Liver (tissue), 9 donors: ENCODE results near the gene C1orf174. TPM values are rescaled to one million over a fixed set of nuclear protein-coding genes. Genes with fewer than 3 reads are reported as not detected.

ENCODE experiments used
- DNase-seq: peaks from one replicate; pipeline ENCODE4 v3.0.0-alpha.2; 2017; ENCODE audit warnings: low spot score
- H3K27ac ChIP-seq, 2 donors: one replicate each; pipeline ENCODE4 v1.7.0; 2013; ENCODE audit warnings: inconsistent platforms in 2 of 2, low read length in 2 of 2, control low read depth in 1 of 2, low read depth in 1 of 2, mild to moderate bottlenecking in 1 of 2
- H3K27me3 ChIP-seq, 4 donors: one replicate each; pipeline versions ENCODE4 v1.6.1 to v1.7.0; 2013; ENCODE audit warnings: low read length in 3 of 4, inconsistent platforms in 1 of 4, mild to moderate bottlenecking in 1 of 4, moderate library complexity in 1 of 4; ENCODE audit not compliant: control insufficient read depth in 4 of 4, insufficient read depth in 4 of 4
- H3K36me3 ChIP-seq, 4 donors: one replicate each; pipeline versions ENCODE4 v1.6.1 to v1.7.0; 2013; ENCODE audit warnings: low read length in 3 of 4, mild to moderate bottlenecking in 3 of 4, low read depth in 1 of 4, moderate library complexity in 1 of 4; ENCODE audit not compliant: control insufficient read depth in 4 of 4, insufficient read depth in 3 of 4
- H3K4me1 ChIP-seq, 4 donors: one replicate each; pipeline versions ENCODE4 v1.6.1 to v1.7.0; 2013; ENCODE audit warnings: low read length in 3 of 4, mild to moderate bottlenecking in 3 of 4, moderate library complexity in 1 of 4; ENCODE audit not compliant: control insufficient read depth in 4 of 4, insufficient read depth in 4 of 4
- H3K4me3 ChIP-seq, 3 donors: one replicate each; pipeline versions ENCODE4 v1.6.1 to v1.7.0; 2013; ENCODE audit warnings: low read length in 3 of 3, control low read depth in 1 of 3, low read depth in 1 of 3, mild to moderate bottlenecking in 1 of 3
- H3K9ac ChIP-seq, 2 donors: one replicate each; pipeline ENCODE4 v1.7.0; 2013; ENCODE audit warnings: low read length in 2 of 2, mild to moderate bottlenecking in 2 of 2, moderate library complexity in 2 of 2, control low read depth in 1 of 2, low read depth in 1 of 2
- H3K9me3 ChIP-seq, 4 donors: one replicate each; pipeline versions ENCODE4 v1.6.1 to v1.7.0; 2013; ENCODE audit warnings: low read length in 3 of 4; ENCODE audit not compliant: control insufficient read depth in 4 of 4
- FOXA1 ChIP-seq: IDR thresholded peaks from 2 replicates; pipeline ENCODE4 v1.6.1; 2016; ENCODE audit warnings: antibody characterized with exemption
- GABPA ChIP-seq, 2 donors: IDR thresholded peaks in 1 of 2; conservative IDR thresholded peaks in 1 of 2; 2 replicates each; pipeline ENCODE4 v1.6.1; 2016; ENCODE audit warnings: antibody characterized with exemption in 2 of 2, mild to moderate bottlenecking in 1 of 2, moderate library complexity in 1 of 2
- HNF4A ChIP-seq, 2 donors: conservative IDR thresholded peaks; 2 replicates each; pipeline ENCODE4 v1.6.1; 2016; ENCODE audit warnings: antibody characterized with exemption in 2 of 2, mild to moderate bottlenecking in 2 of 2
- HNF4G ChIP-seq: IDR thresholded peaks from 2 replicates; pipeline ENCODE4 v1.6.1; 2016; ENCODE audit warnings: antibody characterized with exemption
- JUND ChIP-seq, 2 donors: IDR thresholded peaks; 2 replicates each; pipeline ENCODE4 v1.6.1; 2016; ENCODE audit warnings: antibody characterized with exemption in 2 of 2
- NR2F2 ChIP-seq: IDR thresholded peaks from 2 replicates; pipeline ENCODE4 v1.6.1; 2016; ENCODE audit warnings: antibody characterized with exemption
- RXRA ChIP-seq, 2 donors: IDR thresholded peaks; 2 replicates each; pipeline ENCODE4 v1.6.1; 2017 to 2018; ENCODE audit warnings: antibody characterized with exemption in 2 of 2, mild to moderate bottlenecking in 1 of 2
- SP1 ChIP-seq: IDR thresholded peaks from 2 replicates; pipeline ENCODE4 v1.6.1; 2018; ENCODE audit warnings: antibody characterized with exemption, mild to moderate bottlenecking
- YY1 ChIP-seq: IDR thresholded peaks from 2 replicates; pipeline ENCODE4 v1.6.1; 2016; ENCODE audit warnings: antibody characterized with exemption, mild to moderate bottlenecking
- WGBS: extraction: QIAGEN DNeasy Blood & Tissue Kit; methylation state at CpG from one replicate; pipeline ENCODE4 v1.1.7; 2013; 5-methylcytosine and 5-hydroxymethylcytosine counted together
- polyA plus RNA-seq, 2 donors: library from polyadenylated mRNA; stranded (reverse) in 1 of 2; unstranded in 1 of 2; fragments of 200-250 nt in 1 of 2; fragments of >200 nt in 1 of 2; fragmentation: Nextera tagmentation in 1 of 2; extraction: Ambion mirVana in 1 of 2; gene quantifications; one replicate each; pipeline versions ENCODE4 v1.2.1 to v1.2.3, GENCODE V29; 2013 to 2015
- total RNA-seq, 2 donors: library from RNA; depleted of rRNA; stranded (reverse); fragments of >200 nt; gene quantifications; one replicate each; pipeline ENCODE4 v1.2.3, GENCODE V29; 2014
- TF ChIP-seq, protein P1 (sequence below): IDR thresholded peaks from 2 replicates; pipeline ENCODE4 v1.6.1; 2016; ENCODE audit warnings: antibody characterized with exemption, mild to moderate bottlenecking
- TF ChIP-seq, protein P2 (sequence below): IDR thresholded peaks from 2 replicates; pipeline ENCODE4 v1.6.1; 2016; ENCODE audit warnings: antibody characterized with exemption
- TF ChIP-seq, protein P3 (sequence below): IDR thresholded peaks from 2 replicates; pipeline ENCODE4 v1.6.1; 2016; ENCODE audit warnings: antibody characterized with exemption
- TF ChIP-seq, protein P4 (sequence below): IDR thresholded peaks from 2 replicates; pipeline ENCODE4 v1.6.1; 2016; ENCODE audit warnings: antibody characterized with exemption
- donor health status: healthy.
- donor health status: healthy.
- donor health status: healthy.
- donor health status: healthy.
- donor health status: healthy.

Gene C1orf174
- total and polyA plus RNA-seq, 4 donors: 10.4 to 17.0 (median 13.8) TPM

DNA sequence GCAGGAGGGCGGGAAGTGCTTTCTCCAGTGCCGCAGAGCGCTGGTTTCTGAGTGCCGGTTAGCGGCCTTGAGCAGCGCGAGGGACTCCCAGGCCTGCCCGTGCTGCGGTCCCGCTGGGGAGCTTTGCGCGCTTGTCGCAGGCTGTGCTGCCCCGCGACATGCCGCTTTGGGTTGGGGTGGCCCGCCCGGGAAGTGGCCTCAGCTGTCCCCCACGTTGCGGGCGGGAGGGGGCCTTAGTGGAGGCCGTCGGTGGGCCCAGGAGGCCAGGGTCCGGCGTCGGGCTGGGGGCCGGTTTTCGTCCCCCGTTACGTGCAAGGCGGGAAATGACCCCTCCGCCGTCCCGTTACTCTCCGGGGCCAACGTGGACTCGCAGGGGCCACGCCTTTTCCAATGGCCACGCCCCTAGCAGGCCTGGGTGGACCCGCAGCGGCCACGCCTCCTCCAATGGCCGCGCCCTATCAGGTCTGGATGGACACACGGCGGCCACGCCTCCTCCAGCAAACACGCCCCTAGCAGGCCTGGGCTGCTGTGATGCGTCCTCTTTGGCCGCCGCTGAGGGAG lies 977 bp upstream of the C1orf174 start:
- under 1% methylated on average over 51 of the region's 51 CpGs for WGBS
- H3K4me3 ChIP-seq: peak overlapping the region; percentile 59 to 81 (median 72)
- H3K27me3 ChIP-seq: no peaks in the 10 kb centered on the region
- peaks cover 11 to 36% (median 31%) of the 10 kb centered on the region in 4 donors for H3K4me1 ChIP-seq
- peak; percentile 97 for DNase-seq
- H3K36me3 ChIP-seq: no peaks in the 10 kb centered on the region
- H3K27ac ChIP-seq: peak overlapping the region; percentile 98
- TF ChIP-seq SP1 (peak; percentile 67), NR2F2 (no peak), YY1 (peak; percentile 1), RXRA (IDR thresholded peaks at IDR 0.05) (no peak), HNF4A (conservative IDR thresholded peaks at IDR 0.05) (peak in 1 of 2 donors; percentile 13), GABPA (IDR thresholded peaks at IDR 0.05 in 1 of 2, conservative IDR thresholded peaks at IDR 0.05 in 1 of 2) (no peak)
- TF ChIP-seq, protein P1, sequence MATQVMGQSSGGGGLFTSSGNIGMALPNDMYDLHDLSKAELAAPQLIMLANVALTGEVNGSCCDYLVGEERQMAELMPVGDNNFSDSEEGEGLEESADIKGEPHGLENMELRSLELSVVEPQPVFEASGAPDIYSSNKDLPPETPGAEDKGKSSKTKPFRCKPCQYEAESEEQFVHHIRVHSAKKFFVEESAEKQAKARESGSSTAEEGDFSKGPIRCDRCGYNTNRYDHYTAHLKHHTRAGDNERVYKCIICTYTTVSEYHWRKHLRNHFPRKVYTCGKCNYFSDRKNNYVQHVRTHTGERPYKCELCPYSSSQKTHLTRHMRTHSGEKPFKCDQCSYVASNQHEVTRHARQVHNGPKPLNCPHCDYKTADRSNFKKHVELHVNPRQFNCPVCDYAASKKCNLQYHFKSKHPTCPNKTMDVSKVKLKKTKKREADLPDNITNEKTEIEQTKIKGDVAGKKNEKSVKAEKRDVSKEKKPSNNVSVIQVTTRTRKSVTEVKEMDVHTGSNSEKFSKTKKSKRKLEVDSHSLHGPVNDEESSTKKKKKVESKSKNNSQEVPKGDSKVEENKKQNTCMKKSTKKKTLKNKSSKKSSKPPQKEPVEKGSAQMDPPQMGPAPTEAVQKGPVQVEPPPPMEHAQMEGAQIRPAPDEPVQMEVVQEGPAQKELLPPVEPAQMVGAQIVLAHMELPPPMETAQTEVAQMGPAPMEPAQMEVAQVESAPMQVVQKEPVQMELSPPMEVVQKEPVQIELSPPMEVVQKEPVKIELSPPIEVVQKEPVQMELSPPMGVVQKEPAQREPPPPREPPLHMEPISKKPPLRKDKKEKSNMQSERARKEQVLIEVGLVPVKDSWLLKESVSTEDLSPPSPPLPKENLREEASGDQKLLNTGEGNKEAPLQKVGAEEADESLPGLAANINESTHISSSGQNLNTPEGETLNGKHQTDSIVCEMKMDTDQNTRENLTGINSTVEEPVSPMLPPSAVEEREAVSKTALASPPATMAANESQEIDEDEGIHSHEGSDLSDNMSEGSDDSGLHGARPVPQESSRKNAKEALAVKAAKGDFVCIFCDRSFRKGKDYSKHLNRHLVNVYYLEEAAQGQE: peak; percentile 29
- TF ChIP-seq, protein P2, sequence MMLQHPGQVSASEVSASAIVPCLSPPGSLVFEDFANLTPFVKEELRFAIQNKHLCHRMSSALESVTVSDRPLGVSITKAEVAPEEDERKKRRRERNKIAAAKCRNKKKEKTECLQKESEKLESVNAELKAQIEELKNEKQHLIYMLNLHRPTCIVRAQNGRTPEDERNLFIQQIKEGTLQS: no peak
- TF ChIP-seq, protein P3, sequence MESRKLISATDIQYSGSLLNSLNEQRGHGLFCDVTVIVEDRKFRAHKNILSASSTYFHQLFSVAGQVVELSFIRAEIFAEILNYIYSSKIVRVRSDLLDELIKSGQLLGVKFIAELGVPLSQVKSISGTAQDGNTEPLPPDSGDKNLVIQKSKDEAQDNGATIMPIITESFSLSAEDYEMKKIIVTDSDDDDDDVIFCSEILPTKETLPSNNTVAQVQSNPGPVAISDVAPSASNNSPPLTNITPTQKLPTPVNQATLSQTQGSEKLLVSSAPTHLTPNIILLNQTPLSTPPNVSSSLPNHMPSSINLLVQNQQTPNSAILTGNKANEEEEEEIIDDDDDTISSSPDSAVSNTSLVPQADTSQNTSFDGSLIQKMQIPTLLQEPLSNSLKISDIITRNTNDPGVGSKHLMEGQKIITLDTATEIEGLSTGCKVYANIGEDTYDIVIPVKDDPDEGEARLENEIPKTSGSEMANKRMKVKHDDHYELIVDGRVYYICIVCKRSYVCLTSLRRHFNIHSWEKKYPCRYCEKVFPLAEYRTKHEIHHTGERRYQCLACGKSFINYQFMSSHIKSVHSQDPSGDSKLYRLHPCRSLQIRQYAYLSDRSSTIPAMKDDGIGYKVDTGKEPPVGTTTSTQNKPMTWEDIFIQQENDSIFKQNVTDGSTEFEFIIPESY: no peak
- TF ChIP-seq, protein P4, sequence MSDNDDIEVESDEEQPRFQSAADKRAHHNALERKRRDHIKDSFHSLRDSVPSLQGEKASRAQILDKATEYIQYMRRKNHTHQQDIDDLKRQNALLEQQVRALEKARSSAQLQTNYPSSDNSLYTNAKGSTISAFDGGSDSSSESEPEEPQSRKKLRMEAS: peak; percentile 27
- no peaks in the 10 kb centered on the region for H3K9me3 ChIP-seq
- H3K9ac ChIP-seq: peak overlapping the region; percentile 41 to 66

DNA sequence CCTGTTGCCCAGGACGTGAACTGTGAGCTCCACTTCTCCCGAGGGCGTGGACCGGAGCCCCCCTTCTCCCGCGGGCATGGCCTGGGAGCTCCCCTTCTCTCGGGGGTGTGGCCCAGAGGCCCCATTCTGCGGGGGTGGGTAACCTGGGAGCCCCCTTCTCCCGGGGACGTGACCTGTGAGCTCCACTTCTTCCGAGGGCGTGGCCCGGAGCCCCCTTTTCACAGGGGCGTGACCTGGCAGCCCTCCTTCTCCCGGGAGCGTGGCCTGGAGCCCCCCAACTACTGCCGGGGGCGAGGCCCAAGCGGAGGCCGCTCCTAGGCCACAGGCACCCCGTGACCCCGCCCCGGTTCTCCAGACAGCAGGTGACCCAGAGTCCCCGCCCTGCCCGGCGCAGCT lies 320 bp downstream of the C1orf174 start:
- no peak for DNase-seq
- H3K27me3 ChIP-seq: no peaks in the 10 kb centered on the region
- peak overlapping the region; percentile 72 to 87 (median 87) for H3K4me3 ChIP-seq
- H3K36me3 ChIP-seq: peaks cover 0 to 2% (median under 1%) of the 10 kb centered on the region in 4 donors
- peak overlapping the region; percentile 98 for H3K27ac ChIP-seq
- no peaks in the 10 kb centered on the region for H3K9me3 ChIP-seq
- TF ChIP-seq HNF4G (no peak), FOXA1 (no peak), JUND (IDR thresholded peaks at IDR 0.05) (no peak)
- H3K4me1 ChIP-seq: peaks cover 11 to 36% (median 31%) of the 10 kb centered on the region in 4 donors
- WGBS: under 1% methylated on average over 26 of the region's 26 CpGs
- peak overlapping the region in 1 of 2 donors; percentile 73 for H3K9ac ChIP-seq
